ENCODE measurements around the gene DLEU7.

DNA sequence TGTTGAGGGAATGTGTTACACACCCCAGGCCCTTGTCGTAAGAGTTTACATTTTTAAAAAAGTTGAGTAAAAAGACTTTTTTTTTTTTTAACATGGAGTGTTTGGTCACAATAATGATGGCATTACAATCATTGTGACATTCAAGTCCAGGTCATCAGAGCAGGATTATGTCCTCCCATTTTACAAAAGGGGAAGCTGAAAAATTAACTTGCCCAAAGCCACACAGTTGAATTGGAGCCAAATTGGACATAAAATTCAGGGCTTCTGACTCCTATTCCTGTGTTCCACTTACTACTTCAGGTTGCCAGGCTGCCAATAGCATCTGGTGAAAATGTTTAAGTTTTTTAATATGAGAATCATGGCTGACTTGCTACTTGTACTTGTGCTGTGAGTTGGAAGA lies 49.3 kb downstream of the DLEU7 start:
- TF ChIP-seq CTCF (IDR thresholded peaks at IDR 0.05; ENCODE audit: low read depth, low read length), result no peak
- TF ChIP-seq EZH2phosphoT487 (IDR thresholded peaks at IDR 0.05; ENCODE audit: low read depth), result no peak

Measured in OCI-LY3 (cell line).